ENCODE data around the gene PPOX. TPM values are rescaled to one million over a fixed set of nuclear protein-coding genes. Genes with fewer than 3 reads are reported as not detected.

Gene PPOX
- total RNA-seq, 4 donors from 2014 or later = 2.8 to 19.2 (median 11.8) TPM

DNA sequence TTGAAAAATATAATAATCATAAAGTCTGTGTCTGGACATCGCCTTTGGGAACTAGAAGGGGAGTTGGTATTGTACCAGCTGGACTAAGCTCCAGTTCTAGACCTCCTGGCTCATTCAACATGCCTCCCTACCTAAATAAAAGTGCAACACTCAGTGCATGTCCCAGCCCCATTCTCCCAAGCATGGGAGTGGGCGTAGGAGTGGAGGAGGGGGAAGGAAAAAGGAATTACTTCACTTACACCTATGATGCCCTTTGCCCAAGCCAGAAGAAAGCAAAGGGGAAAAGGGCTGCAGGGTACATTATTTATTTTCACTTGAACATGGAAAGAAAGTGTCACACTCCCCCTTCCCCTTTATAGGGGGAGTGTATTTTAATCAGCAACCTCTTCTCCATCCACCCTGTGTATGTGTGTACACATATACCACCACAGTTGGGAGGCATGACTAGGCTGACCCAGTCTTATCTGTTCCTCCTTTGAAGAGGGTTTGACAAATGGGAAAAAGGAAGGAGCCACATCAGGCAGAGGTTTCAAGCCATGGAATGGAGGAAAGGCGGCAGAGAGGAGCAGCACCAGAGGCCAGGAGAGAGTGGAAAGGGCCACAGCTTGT, 45.1 kb upstream of the PPOX start:
- WGBS, 2 donors (ENCODE audit: low coverage in 1 of 2) = 84 to 91% methylated on average over 2 to 3 of the region's 3 CpGs
- H3K27ac ChIP-seq = no peak overlapping the region
- no peaks in the 10 kb centered on the region for H3K9me3 ChIP-seq
- H3K4me1 ChIP-seq = peaks cover 23 to 33% (median 27%) of the 10 kb centered on the region in 4 donors
- H3K4me3 ChIP-seq = no peak overlapping the region
- DNase-seq = no peak
- TF ChIP-seq POLR2A (IDR thresholded peaks at IDR 0.05) = no peak
- TF ChIP-seq, protein P1, sequence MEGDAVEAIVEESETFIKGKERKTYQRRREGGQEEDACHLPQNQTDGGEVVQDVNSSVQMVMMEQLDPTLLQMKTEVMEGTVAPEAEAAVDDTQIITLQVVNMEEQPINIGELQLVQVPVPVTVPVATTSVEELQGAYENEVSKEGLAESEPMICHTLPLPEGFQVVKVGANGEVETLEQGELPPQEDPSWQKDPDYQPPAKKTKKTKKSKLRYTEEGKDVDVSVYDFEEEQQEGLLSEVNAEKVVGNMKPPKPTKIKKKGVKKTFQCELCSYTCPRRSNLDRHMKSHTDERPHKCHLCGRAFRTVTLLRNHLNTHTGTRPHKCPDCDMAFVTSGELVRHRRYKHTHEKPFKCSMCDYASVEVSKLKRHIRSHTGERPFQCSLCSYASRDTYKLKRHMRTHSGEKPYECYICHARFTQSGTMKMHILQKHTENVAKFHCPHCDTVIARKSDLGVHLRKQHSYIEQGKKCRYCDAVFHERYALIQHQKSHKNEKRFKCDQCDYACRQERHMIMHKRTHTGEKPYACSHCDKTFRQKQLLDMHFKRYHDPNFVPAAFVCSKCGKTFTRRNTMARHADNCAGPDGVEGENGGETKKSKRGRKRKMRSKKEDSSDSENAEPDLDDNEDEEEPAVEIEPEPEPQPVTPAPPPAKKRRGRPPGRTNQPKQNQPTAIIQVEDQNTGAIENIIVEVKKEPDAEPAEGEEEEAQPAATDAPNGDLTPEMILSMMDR (IDR thresholded peaks at IDR 0.05) = no peak
- no peak for TF ChIP-seq POLR2AphosphoS5 (IDR thresholded peaks at IDR 0.05)
- TF ChIP-seq EP300 (IDR thresholded peaks at IDR 0.05; ENCODE audit: low read depth) = no peak
- H3K27me3 ChIP-seq = no peaks in the 10 kb centered on the region
- intact Hi-C loops (cut with DNase I; ENCODE audit: low total_unique reads) (no loop called here), in situ Hi-C loops (cut with MboI; ENCODE audit: low pct_ligation_motif_present in 1 of 4, low pct_unique_long_range_greater_than_20kb in 1 of 4, low sequenced_read_pairs in 3 of 4) (no loop called here)
- H3K36me3 ChIP-seq = peaks cover 0 to 39% (median 16%) of the 10 kb centered on the region in 4 donors

DNA sequence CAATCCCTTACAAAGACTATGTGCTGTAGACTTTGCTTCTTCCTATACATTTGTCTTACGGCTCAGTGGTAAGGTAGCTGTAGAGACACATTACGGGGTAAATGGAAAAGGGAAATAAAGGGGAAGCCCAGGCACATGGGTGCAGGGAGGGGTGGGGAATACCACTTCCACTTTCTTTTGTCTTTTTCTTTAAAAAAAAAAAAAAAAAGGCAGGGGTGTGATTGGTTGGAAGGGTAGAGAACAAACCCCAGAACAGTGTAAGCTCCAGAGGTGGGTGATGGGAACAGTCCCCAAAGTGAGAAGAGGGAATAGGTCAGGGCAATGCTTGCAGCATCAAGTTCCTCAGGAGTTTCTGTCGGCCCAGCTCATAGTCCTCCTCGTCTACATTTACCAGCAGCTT, 44.4 kb upstream of the PPOX start:
- in situ Hi-C loops (cut with MboI; ENCODE audit: low pct_ligation_motif_present in 1 of 4, low pct_unique_long_range_greater_than_20kb in 1 of 4, low sequenced_read_pairs in 3 of 4) = no loop called here
- Histone ChIP-seq H3K36me3 (peaks cover 0 to 39% (median 16%) of the 10 kb centered on the region in 4 donors), H3K27ac (no peak overlapping the region), H3K9me3 (no peaks in the 10 kb centered on the region), H3K27me3 (no peaks in the 10 kb centered on the region), H3K4me3 (no peak overlapping the region), H3K4me1 (peaks cover 17 to 26% (median 20%) of the 10 kb centered on the region in 4 donors)
- no peak for DNase-seq
- no peak for TF ChIP-seq POLR2AphosphoS5 (IDR thresholded peaks at IDR 0.05)
- TF ChIP-seq POLR2A (IDR thresholded peaks at IDR 0.05) = no peak
- TF ChIP-seq, protein P1 (IDR thresholded peaks at IDR 0.05) = no peak
- no peak for TF ChIP-seq EP300 (IDR thresholded peaks at IDR 0.05; ENCODE audit: low read depth)
- intact Hi-C loops (cut with DNase I; ENCODE audit: low total_unique reads) = no loop called here
- WGBS, 2 donors (ENCODE audit: low coverage in 1 of 2) = 67 to 83% methylated on average over 1 to 4 of the region's 4 CpGs

DNA sequence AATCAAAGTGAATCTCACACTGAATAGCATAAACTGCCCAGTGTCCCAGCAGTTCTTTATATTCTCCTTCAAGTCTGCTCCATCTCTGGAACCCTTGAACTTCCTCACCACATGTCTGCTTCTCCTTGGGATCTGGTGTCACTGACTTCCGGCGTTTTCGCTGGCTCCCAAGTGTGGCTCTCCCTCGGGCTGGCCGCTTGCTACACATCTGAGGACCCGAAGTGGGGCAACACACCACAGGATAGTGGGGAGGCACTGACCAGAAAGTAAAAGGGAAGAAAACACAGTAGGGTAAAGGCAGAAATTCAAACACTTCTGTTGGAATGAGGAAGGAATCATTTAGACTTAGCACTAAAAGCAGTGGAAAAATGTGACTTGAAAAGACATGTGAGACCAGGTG, 43.3 kb upstream of the PPOX start:
- TF ChIP-seq, protein P1 (IDR thresholded peaks at IDR 0.05) = no peak
- TF ChIP-seq EP300 (IDR thresholded peaks at IDR 0.05; ENCODE audit: low read depth) = no peak
- no peak for TF ChIP-seq POLR2A (IDR thresholded peaks at IDR 0.05)
- TF ChIP-seq POLR2AphosphoS5 (IDR thresholded peaks at IDR 0.05) = no peak
- no peaks in the 10 kb centered on the region for H3K27me3 ChIP-seq
- H3K36me3 ChIP-seq = peaks cover 0 to 49% (median 16%) of the 10 kb centered on the region in 4 donors
- intact Hi-C loops (cut with DNase I; ENCODE audit: low total_unique reads) (no loop called here), in situ Hi-C loops (cut with MboI; ENCODE audit: low pct_ligation_motif_present in 1 of 4, low pct_unique_long_range_greater_than_20kb in 1 of 4, low sequenced_read_pairs in 3 of 4) (no loop called here)
- H3K9me3 ChIP-seq = no peaks in the 10 kb centered on the region
- H3K4me3 ChIP-seq = no peak overlapping the region
- no peak for DNase-seq
- 84% methylated on average over 6 of the region's 6 CpGs; no CpG with 5 or more reads in 1 of the 2 donors for WGBS, 2 donors (ENCODE audit: low coverage in 1 of 2)
- no peak overlapping the region for H3K27ac ChIP-seq
- peaks cover 15 to 33% (median 17%) of the 10 kb centered on the region in 4 donors for H3K4me1 ChIP-seq

DNA sequence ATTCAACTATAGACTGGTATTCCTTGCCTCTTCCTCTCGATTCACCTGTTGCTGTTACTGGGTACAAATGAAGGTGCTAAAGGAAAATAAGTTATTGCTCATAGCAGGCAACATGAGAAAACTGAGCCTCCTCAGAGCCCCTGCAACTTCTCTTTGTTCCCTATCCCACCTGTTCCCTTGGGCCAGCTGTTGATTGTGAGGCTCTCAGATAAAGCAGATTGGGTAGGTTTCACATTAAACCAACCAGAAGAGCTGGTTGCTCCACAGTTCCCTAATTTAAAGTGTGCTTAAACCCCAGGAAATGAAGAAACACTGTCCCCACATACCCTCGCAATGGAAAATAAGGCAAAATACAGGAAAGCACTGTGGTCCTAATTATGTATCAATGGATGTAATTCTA, 38.6 kb upstream of the PPOX start:
- TF ChIP-seq POLR2A (IDR thresholded peaks at IDR 0.05) (no peak), EP300 (IDR thresholded peaks at IDR 0.05; ENCODE audit: low read depth) (no peak), POLR2AphosphoS5 (IDR thresholded peaks at IDR 0.05) (no peak)
- H3K4me1 ChIP-seq = peaks cover 8 to 39% (median 12%) of the 10 kb centered on the region in 4 donors
- DNase-seq = no peak
- peak overlapping the region in 1 of 4 donors; percentile 12 for H3K27ac ChIP-seq
- H3K4me3 ChIP-seq = no peak overlapping the region
- H3K27me3 ChIP-seq = no peaks in the 10 kb centered on the region
- WGBS, 2 donors (ENCODE audit: low coverage in 1 of 2) = 85 to 86% methylated on average over 2 of the region's 2 CpGs
- intact Hi-C loops (cut with DNase I; ENCODE audit: low total_unique reads) (no loop called here), in situ Hi-C loops (cut with MboI; ENCODE audit: low pct_ligation_motif_present in 1 of 4, low pct_unique_long_range_greater_than_20kb in 1 of 4, low sequenced_read_pairs in 3 of 4) (no loop called here)
- H3K9me3 ChIP-seq = no peaks in the 10 kb centered on the region
- peaks cover 0 to 42% (median 9%) of the 10 kb centered on the region in 4 donors for H3K36me3 ChIP-seq
